ENCODE measurements around the gene LCT. TPM values are rescaled to one million over a fixed set of nuclear protein-coding genes. Genes with fewer than 3 reads are reported as not detected.
"Not testable (repeated sequence)": the region's sequence is repeated elsewhere in the genome, so short reads cannot be mapped to it uniquely, and the experiment has no call there.

Gene LCT
- polyA plus RNA-seq, 4 donors = 37.0 to 332 (median 73.6) TPM

GRCh38 chr2:135817951-135818350, 19.0 kb downstream of the LCT start:
- H3K9me3 ChIP-seq (ENCODE audit: control insufficient read depth in 2 of 2, insufficient read depth in 1 of 2, low read depth in 1 of 2, low read length in 1 of 2) = peaks cover 0 to 11% of the 10 kb centered on the region in 2 donors
- no peaks in the 10 kb centered on the region for H3K27me3 ChIP-seq (ENCODE audit: control insufficient read depth in 3 of 3, insufficient read depth in 3 of 3, low read length in 3 of 3)
- H3K4me3 ChIP-seq (ENCODE audit: low read depth in 1 of 3, low read length in 3 of 3) = no peak overlapping the region
- DNase-seq (no peak), FAIRE-seq (no peak)
- no peak overlapping the region for H3K27ac ChIP-seq (ENCODE audit: low read depth in 1 of 3, low read length in 2 of 3)
- H3K36me3 ChIP-seq (ENCODE audit: control insufficient read depth in 3 of 3, insufficient read depth in 2 of 3, low read depth in 1 of 3, low read length in 3 of 3) = peaks cover 0 to 46% (median 4%) of the 10 kb centered on the region in 3 donors
- no peaks in the 10 kb centered on the region for H3K4me1 ChIP-seq (ENCODE audit: control insufficient read depth in 3 of 3, insufficient read depth in 2 of 3, low read depth in 1 of 3, low read length in 2 of 3)
- WGBS, 3 donors = 84 to 98% (median 86%) methylated on average over 4 of the region's 4 CpGs

DNA sequence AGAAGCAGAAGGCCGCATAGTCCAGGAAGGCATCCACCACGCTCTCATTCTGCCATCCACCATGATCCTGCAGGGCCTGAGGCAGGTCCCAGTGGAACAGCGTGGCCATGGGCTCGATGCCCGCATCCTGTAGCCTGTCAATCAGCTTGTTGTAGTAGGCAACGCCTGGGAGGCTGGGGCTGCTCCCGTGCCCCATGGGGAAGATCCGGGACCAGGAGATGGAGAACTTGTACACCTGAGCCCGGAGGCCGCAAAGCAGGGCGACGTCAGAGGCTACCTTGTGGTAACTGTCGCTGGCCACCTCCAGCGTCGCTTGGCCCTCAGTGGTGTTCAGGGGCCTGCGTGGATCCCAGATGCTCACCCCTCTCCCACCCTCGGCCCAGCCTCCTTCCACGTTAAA, 19.5 kb downstream of the LCT start:
- no peaks in the 10 kb centered on the region for H3K4me1 ChIP-seq (ENCODE audit: control insufficient read depth in 3 of 3, insufficient read depth in 2 of 3, low read depth in 1 of 3, low read length in 2 of 3)
- DNase-seq = no peak
- peaks cover 0 to 6% of the 10 kb centered on the region in 2 donors for H3K9me3 ChIP-seq (ENCODE audit: control insufficient read depth in 2 of 2, insufficient read depth in 1 of 2, low read depth in 1 of 2, low read length in 1 of 2)
- no peaks in the 10 kb centered on the region for H3K27me3 ChIP-seq (ENCODE audit: control insufficient read depth in 3 of 3, insufficient read depth in 3 of 3, low read length in 3 of 3)
- peaks cover 0 to 44% (median 4%) of the 10 kb centered on the region in 3 donors for H3K36me3 ChIP-seq (ENCODE audit: control insufficient read depth in 3 of 3, insufficient read depth in 2 of 3, low read depth in 1 of 3, low read length in 3 of 3)
- no peak overlapping the region for H3K27ac ChIP-seq (ENCODE audit: low read depth in 1 of 3, low read length in 2 of 3)
- 91 to 94% (median 93%) methylated on average over 17 to 18 of the region's 18 CpGs for WGBS, 3 donors
- H3K4me3 ChIP-seq (ENCODE audit: low read depth in 1 of 3, low read length in 3 of 3) = no peak overlapping the region
- FAIRE-seq = no peak

- Histone ChIP-seq H3K27ac (ENCODE audit: low read depth in 1 of 3, low read length in 2 of 3) (no peak overlapping the region), H3K36me3 (ENCODE audit: control insufficient read depth in 3 of 3, insufficient read depth in 2 of 3, low read depth in 1 of 3, low read length in 3 of 3) (peaks cover 0 to 42% (median 2%) of the 10 kb centered on the region in 3 donors), H3K27me3 (ENCODE audit: control insufficient read depth in 3 of 3, insufficient read depth in 3 of 3, low read length in 3 of 3) (no peaks in the 10 kb centered on the region), H3K9me3 (ENCODE audit: control insufficient read depth in 2 of 2, insufficient read depth in 1 of 2, low read depth in 1 of 2, low read length in 1 of 2) (peaks cover 0 to 3% of the 10 kb centered on the region in 2 donors), H3K4me1 (ENCODE audit: control insufficient read depth in 3 of 3, insufficient read depth in 2 of 3, low read depth in 1 of 3, low read length in 2 of 3) (no peaks in the 10 kb centered on the region), H3K4me3 (ENCODE audit: low read depth in 1 of 3, low read length in 3 of 3) (no peak overlapping the region)
- WGBS, 3 donors = 72 to 89% (median 79%) methylated on average over 3 of the region's 3 CpGs
- no peak for DNase-seq
- no peak for FAIRE-seq
Observed at GRCh38 chr2:135815269-135815668, 21.7 kb downstream of the LCT start.

DNA sequence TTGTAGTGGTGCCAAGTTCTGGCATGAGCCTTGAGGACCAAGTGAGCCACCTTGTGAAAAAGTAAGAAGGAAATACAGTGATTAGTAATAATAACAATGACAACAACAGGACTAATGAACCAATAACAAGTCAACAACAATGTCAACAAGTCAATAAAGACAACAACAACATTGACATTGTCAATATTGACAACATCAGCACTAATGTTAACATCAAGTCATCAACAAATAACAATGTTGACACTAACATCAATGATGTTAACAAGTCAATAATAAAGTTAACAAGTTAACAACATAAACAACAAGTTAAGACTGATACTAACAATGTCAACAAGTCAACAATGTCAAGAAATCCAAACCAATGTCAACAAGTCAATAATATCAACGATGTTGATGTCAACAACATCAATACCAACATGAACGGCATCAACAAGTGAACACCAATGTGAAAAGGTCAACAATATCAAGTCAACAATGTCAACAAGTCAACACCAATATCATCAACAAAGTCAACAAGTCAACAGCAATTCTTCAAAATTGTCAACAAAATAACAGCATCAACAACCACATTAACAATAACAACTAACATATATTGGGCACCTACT, 24.0 kb downstream of the LCT start:
- Histone ChIP-seq H3K9me3 (ENCODE audit: control insufficient read depth in 2 of 2, insufficient read depth in 1 of 2, low read depth in 1 of 2, low read length in 1 of 2) (no peaks in the 10 kb centered on the region), H3K4me3 (ENCODE audit: low read depth in 1 of 3, low read length in 3 of 3) (no peak overlapping the region), H3K36me3 (ENCODE audit: control insufficient read depth in 3 of 3, insufficient read depth in 2 of 3, low read depth in 1 of 3, low read length in 3 of 3) (peaks cover 0 to 48% (median 9%) of the 10 kb centered on the region in 3 donors), H3K27ac (ENCODE audit: low read depth in 1 of 3, low read length in 2 of 3) (no peak overlapping the region), H3K27me3 (ENCODE audit: control insufficient read depth in 3 of 3, insufficient read depth in 3 of 3, low read length in 3 of 3) (no peaks in the 10 kb centered on the region), H3K4me1 (ENCODE audit: control insufficient read depth in 3 of 3, insufficient read depth in 2 of 3, low read depth in 1 of 3, low read length in 2 of 3) (no peaks in the 10 kb centered on the region)
- DNase-seq = no peak
- 77 to 82% (median 78%) methylated on average over 2 of the region's 2 CpGs for WGBS, 3 donors
- FAIRE-seq = peak; percentile 30

DNA sequence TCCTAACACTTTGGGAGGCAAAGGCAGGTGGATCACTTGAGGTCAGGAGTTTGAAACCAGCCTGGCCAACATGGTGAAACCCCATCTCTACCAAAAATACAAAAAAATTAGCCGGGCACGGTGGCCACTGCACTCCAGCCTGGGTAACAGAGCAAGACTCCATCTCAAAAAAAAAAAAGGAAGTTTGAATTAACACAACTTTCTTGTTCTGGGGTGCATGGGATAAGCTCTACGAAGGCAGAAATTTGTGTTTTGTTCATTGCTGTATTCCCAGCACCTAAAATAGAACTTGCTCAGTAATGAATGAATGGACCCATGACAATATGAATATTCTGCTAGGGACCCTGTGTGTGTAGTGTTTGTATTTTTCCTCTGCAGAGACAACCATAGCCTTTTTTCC, 29.1 kb downstream of the LCT start:
- WGBS, 3 donors = 83 to 96% (median 92%) methylated on average over 3 of the region's 3 CpGs
- not testable (repeated sequence) for FAIRE-seq; H3K4me1 ChIP-seq (ENCODE audit: control insufficient read depth in 3 of 3, insufficient read depth in 2 of 3, low read depth in 1 of 3, low read length in 2 of 3); H3K4me3 ChIP-seq (ENCODE audit: low read depth in 1 of 3, low read length in 3 of 3); H3K9me3 ChIP-seq (ENCODE audit: control insufficient read depth in 2 of 2, insufficient read depth in 1 of 2, low read depth in 1 of 2, low read length in 1 of 2); H3K27ac ChIP-seq (ENCODE audit: low read depth in 1 of 3, low read length in 2 of 3); H3K27me3 ChIP-seq (ENCODE audit: control insufficient read depth in 3 of 3, insufficient read depth in 3 of 3, low read length in 3 of 3); DNase-seq
- H3K36me3 ChIP-seq (ENCODE audit: control insufficient read depth in 3 of 3, insufficient read depth in 2 of 3, low read depth in 1 of 3, low read length in 3 of 3) = peaks cover 0 to 68% (median 18%) of the 10 kb centered on the region in 3 donors

DNA sequence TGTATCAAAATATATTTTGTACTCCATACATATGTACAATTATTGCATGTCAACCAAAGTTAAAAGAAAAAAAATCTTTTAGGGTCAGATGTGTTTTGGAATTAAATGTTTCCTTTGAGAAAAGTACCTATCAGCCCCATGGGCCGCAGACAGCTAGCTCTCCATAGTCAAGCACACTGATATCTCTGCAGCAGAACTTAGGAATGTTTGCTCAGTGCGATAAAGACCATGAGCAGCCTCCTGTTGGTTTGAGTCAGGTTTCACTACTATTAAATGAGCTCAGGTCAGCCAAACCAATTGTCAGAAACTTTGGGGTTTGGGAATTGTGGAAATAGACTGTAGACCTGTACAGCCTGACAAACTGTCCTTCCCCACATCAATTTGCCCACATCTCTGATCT, 33.7 kb downstream of the LCT start:
- no peak for FAIRE-seq
- Histone ChIP-seq H3K9me3 (ENCODE audit: control insufficient read depth in 2 of 2, insufficient read depth in 1 of 2, low read depth in 1 of 2, low read length in 1 of 2) (peaks cover 0 to 25% of the 10 kb centered on the region in 2 donors), H3K4me1 (ENCODE audit: control insufficient read depth in 3 of 3, insufficient read depth in 2 of 3, low read depth in 1 of 3, low read length in 2 of 3) (no peaks in the 10 kb centered on the region), H3K4me3 (ENCODE audit: low read depth in 1 of 3, low read length in 3 of 3) (no peak overlapping the region), H3K36me3 (ENCODE audit: control insufficient read depth in 3 of 3, insufficient read depth in 2 of 3, low read depth in 1 of 3, low read length in 3 of 3) (peaks cover 0 to 75% (median 26%) of the 10 kb centered on the region in 3 donors), H3K27ac (ENCODE audit: low read depth in 1 of 3, low read length in 2 of 3) (no peak overlapping the region), H3K27me3 (ENCODE audit: control insufficient read depth in 3 of 3, insufficient read depth in 3 of 3, low read length in 3 of 3) (no peaks in the 10 kb centered on the region)
- WGBS, 3 donors = 30 to 65% (median 53%) methylated on average over 2 of the region's 2 CpGs
- DNase-seq = peak in 1 of 2 donors; percentile 36

DNA sequence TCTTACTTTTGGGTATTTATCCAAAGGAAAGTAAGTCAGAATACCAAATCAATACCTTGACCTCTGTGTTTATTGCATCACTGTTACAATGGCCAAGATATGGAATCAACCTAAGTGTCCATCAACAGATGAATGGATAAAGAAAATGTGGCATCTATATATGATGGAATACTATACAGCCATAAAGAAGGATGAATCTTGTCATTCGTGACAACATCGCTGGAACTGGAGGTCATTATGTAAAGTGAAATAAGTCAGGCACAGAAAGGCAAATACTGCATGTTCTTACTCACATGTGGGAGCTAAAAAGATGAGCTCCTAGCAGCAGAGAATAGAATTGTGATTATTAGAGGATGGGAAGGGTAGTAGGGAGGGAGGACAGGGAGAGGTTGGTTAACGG, 34.6 kb downstream of the LCT start:
- Histone ChIP-seq H3K4me3 (ENCODE audit: low read depth in 1 of 3, low read length in 3 of 3) (no peak overlapping the region), H3K36me3 (ENCODE audit: control insufficient read depth in 3 of 3, insufficient read depth in 2 of 3, low read depth in 1 of 3, low read length in 3 of 3) (peaks cover 0 to 79% (median 22%) of the 10 kb centered on the region in 3 donors), H3K9me3 (ENCODE audit: control insufficient read depth in 2 of 2, insufficient read depth in 1 of 2, low read depth in 1 of 2, low read length in 1 of 2) (peaks cover 0 to 25% of the 10 kb centered on the region in 2 donors), H3K4me1 (ENCODE audit: control insufficient read depth in 3 of 3, insufficient read depth in 2 of 3, low read depth in 1 of 3, low read length in 2 of 3) (no peaks in the 10 kb centered on the region), H3K27ac (ENCODE audit: low read depth in 1 of 3, low read length in 2 of 3) (no peak overlapping the region), H3K27me3 (ENCODE audit: control insufficient read depth in 3 of 3, insufficient read depth in 3 of 3, low read length in 3 of 3) (no peaks in the 10 kb centered on the region)
- FAIRE-seq (no peak), DNase-seq (no peak)
- WGBS, 3 donors = 63 to 66% (median 65%) methylated on average over 3 of the region's 3 CpGs

DNA sequence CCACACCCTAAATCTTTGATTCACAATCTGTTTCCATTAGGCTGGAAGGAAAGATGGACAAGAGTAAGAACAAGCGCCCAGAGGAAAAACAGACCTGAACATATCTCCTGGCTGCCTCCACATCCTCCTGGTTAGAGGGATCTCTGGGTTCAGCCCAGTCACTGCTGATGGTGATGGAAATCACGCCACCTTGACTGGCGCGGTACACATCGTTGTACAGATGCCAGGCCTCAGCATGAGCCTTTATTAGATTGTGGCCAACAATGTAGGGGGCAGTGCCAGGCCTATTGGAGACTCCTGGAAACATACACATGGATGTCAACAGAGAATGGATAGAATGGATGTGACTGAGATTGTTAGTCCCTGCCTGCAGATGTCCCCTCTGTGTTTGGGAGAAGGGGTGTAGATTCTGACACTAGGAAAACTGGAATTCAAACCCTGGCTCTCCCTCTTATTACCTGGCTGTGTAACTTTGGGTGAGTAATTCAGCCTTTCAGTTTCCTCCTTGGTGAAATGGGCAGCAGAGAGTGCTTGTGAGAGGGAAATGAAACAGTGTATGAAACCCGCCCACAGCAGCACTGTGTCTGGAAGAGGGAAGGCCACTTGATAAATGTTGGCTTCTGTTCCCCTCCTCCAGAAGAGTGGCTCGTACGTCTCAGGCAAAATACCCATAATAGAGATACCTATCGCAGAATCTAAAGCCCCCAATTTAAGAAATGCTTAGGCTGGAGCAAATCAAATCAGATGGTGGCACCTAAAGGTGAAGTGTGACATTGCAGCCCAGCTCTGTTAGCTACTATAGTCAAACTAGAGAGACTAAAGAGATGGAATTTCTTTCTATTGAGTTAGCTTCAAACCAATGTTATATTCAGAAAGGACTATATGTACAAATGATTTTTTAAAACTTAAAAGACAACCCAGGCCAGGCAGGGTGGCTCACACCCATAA, 36.2 kb downstream of the LCT start:
- DNase-seq (no peak), FAIRE-seq (no peak)

More for the DNA sequence above, 36.2 kb downstream of the LCT start:
- no peaks in the 10 kb centered on the region for H3K4me1 ChIP-seq (ENCODE audit: control insufficient read depth in 3 of 3, insufficient read depth in 2 of 3, low read depth in 1 of 3, low read length in 2 of 3)
- no peaks in the 10 kb centered on the region for H3K27me3 ChIP-seq (ENCODE audit: control insufficient read depth in 3 of 3, insufficient read depth in 3 of 3, low read length in 3 of 3)
- no peak overlapping the region for H3K27ac ChIP-seq (ENCODE audit: low read depth in 1 of 3, low read length in 2 of 3)
- no peak overlapping the region for H3K4me3 ChIP-seq (ENCODE audit: low read depth in 1 of 3, low read length in 3 of 3)
- peaks cover 0 to 80% (median 18%) of the 10 kb centered on the region in 3 donors for H3K36me3 ChIP-seq (ENCODE audit: control insufficient read depth in 3 of 3, insufficient read depth in 2 of 3, low read depth in 1 of 3, low read length in 3 of 3)
- H3K9me3 ChIP-seq (ENCODE audit: control insufficient read depth in 2 of 2, insufficient read depth in 1 of 2, low read depth in 1 of 2, low read length in 1 of 2) = peaks cover 0 to 25% of the 10 kb centered on the region in 2 donors
- 88 to 91% (median 89%) methylated on average over 9 of the region's 9 CpGs for WGBS, 3 donors
